ENCODE measurements around the gene ZNF628. TPM values are rescaled to one million over a fixed set of nuclear protein-coding genes. Genes with fewer than 3 reads are reported as not detected.
A peak's percentile ranks its signal among the peaks of the same experiment; 100 is the strongest.

The ZNF628 gene
- total and polyA plus RNA-seq, 2 of the 4 experiments (the other 2 are of a cell fraction): 0.18 to 1.9 TPM

- H4K91ac ChIP-seq (ENCODE audit: insufficient read depth, low read depth, low read length): peak within 1 kb of the TSS; percentile 71
- H2AFZ ChIP-seq (replicated peaks; ENCODE audit: low read length, poor library complexity): peak within 1 kb of the TSS; percentile 94
- H4K8ac ChIP-seq (ENCODE audit: low read depth in 2 of 2, low read length in 2 of 2): peak within 1 kb of the TSS; percentile 96 to 98
- ChIA-PET CTCF (interaction anchor here (1.0 kb wide), 2 partner anchors 15 to 42 kb away, joined by 3 to 6 read pairs; partner anchors contain the start of gene ZNF628), POLR2A (ENCODE audit: unreplicated experiment) (no interaction called here)
- peak within 1 kb of the TSS; percentile 80 for H3K14ac ChIP-seq (replicated peaks; ENCODE audit: low read depth, low read length)
- WGBS, 2 experiments (ENCODE audit: extremely low coverage in 2 of 2, insufficient read length in 1 of 2): 1% methylated on average over 33 of the region's 54 CpGs; no CpG with 5 or more reads in 1 of the 2 experiments
- BruUV-seq (replicated peaks): no TSS peak
- peaks cover 5 to 28% of the 10 kb centered on the region in 2 experiments; a peak in 3 of 4 replicates for H3K79me1 ChIP-seq (ENCODE audit: low read depth in 1 of 2, low read length in 2 of 2)
- H2AK5ac ChIP-seq (ENCODE audit: low read depth, low read length): peak within 1 kb of the TSS; percentile 62
- H3K27ac ChIP-seq (ENCODE audit: insufficient read depth, low read length): peak within 1 kb of the TSS; percentile 66
- H3K9me3 ChIP-seq (ENCODE audit: control insufficient read depth, insufficient read depth, low read length): no peaks in the 10 kb centered on the region
- in situ Hi-C loops (cut with MboI; ENCODE audit: low sequenced_read_pairs) (no loop called here), dilution Hi-C loops (cut with HindIII; ENCODE audit: low sequenced_read_pairs, unreplicated experiment) (no loop called here), intact Hi-C loops (cut with micrococcal nuclease) (loop anchor here (2.0 kb wide), 1 partner anchor 145 kb away; no protein-coding TSS in a partner anchor)
- H3K4me3 ChIP-seq (ENCODE audit: insufficient read depth, low read depth, low read length): peak within 1 kb of the TSS; percentile 65
- peak; percentile 95 for ATAC-seq (ENCODE audit: low read depth)
- no peaks in the 10 kb centered on the region for H3K27me3 ChIP-seq (ENCODE audit: control insufficient read depth, insufficient read depth, low read length)
- peaks cover 3% of the 10 kb centered on the region; the same call in 1 of the 2 replicates for H3K4me1 ChIP-seq (ENCODE audit: control insufficient read depth, insufficient read depth, low read length)
- H3K9ac ChIP-seq (ENCODE audit: low read depth, low read length): peak within 1 kb of the TSS; percentile 62
- peak within 1 kb of the TSS; percentile 99 for H2AK9ac ChIP-seq (replicated peaks; ENCODE audit: low read depth, low read length, poor library complexity)
- H2BK15ac ChIP-seq (ENCODE audit: low read depth, low read length): no peak within 1 kb of the TSS
- peaks cover 10% of the 10 kb centered on the region; the same call in 1 of the 2 replicates for H4K20me1 ChIP-seq (ENCODE audit: insufficient read depth, low read length)
- DNase-seq: peak; percentile 100
- no peak within 1 kb of the TSS for H2BK20ac ChIP-seq (ENCODE audit: low read depth, low read length)
- H3K4me2 ChIP-seq (ENCODE audit: low read depth, low read length): peak within 1 kb of the TSS; percentile 91
- no peaks in the 10 kb centered on the region for H3K36me3 ChIP-seq (ENCODE audit: control insufficient read depth, insufficient read depth, low read length)
- H2BK120ac ChIP-seq (ENCODE audit: low read depth, low read length): peak within 1 kb of the TSS; percentile 8; the same call in 1 of the 2 replicates
- 0 out of 2 replicates have a peak, but pooled peaks cover 4% of the 10 kb centered on the region for H3K9me1 ChIP-seq (ENCODE audit: insufficient read depth, low read length)
- H4K5ac ChIP-seq (ENCODE audit: low read depth, low read length): peak within 1 kb of the TSS; percentile 80
- peak within 1 kb of the TSS; percentile 46 for H3K23ac ChIP-seq (ENCODE audit: low read depth, low read length)
- H3K56ac ChIP-seq (ENCODE audit: extremely low read depth, insufficient read depth, low read length): peak within 1 kb of the TSS; percentile 64; the same call in 1 of the 2 replicates
- peak within 1 kb of the TSS; percentile 44 for H2BK5ac ChIP-seq (ENCODE audit: low read depth, low read length, poor library complexity, severe bottlenecking)
- H3K18ac ChIP-seq (ENCODE audit: low read depth, low read length): peak within 1 kb of the TSS; percentile 14
- H3K4ac ChIP-seq (ENCODE audit: low read depth, low read length): peak within 1 kb of the TSS; percentile 84
- TF ChIP-seq RCOR1 (IDR thresholded peaks at IDR 0.05; ENCODE audit: insufficient replicate concordance, low read length): peak; percentile 59
- TF ChIP-seq NFE2L2 (IDR thresholded peaks at IDR 0.05; ENCODE audit: low read depth, low read length): no peak
- TF ChIP-seq BHLHE40 (IDR thresholded peaks at IDR 0.05; ENCODE audit: low read depth, low read length): no peak
- TF ChIP-seq RAD21 (IDR thresholded peaks at IDR 0.05; ENCODE audit: low read length): no peak
- peak; percentile 97 for TF ChIP-seq USF2 (IDR thresholded peaks at IDR 0.05; ENCODE audit: low read depth, low read length)
- peak; percentile 49; the same call in 1 of the 2 replicates for TF ChIP-seq MAFK (IDR thresholded peaks at IDR 0.05; ENCODE audit: low read depth, low read length)
- TF ChIP-seq MXI1 (IDR thresholded peaks at IDR 0.05; ENCODE audit: borderline replicate concordance, low read depth, low read length): peak; percentile 90
- peak; percentile 88 for TF ChIP-seq MAZ (IDR thresholded peaks at IDR 0.05; ENCODE audit: borderline replicate concordance, low read depth, low read length)
- no peak for TF ChIP-seq CHD1 (IDR thresholded peaks at IDR 0.05; ENCODE audit: low read depth, low read length)
- TF ChIP-seq ELK1 (IDR thresholded peaks at IDR 0.05; ENCODE audit: borderline replicate concordance, low read depth, low read length): no peak
- TF ChIP-seq RFX5 (IDR thresholded peaks at IDR 0.05; ENCODE audit: low read depth, low read length): 0 out of 2 replicates have a peak, but pooled peaks have one; percentile 23
- peak; percentile 90 for TF ChIP-seq POLR2A (IDR thresholded peaks at IDR 0.05; ENCODE audit: low read depth, low read length)
- TF ChIP-seq FOS (IDR thresholded peaks at IDR 0.05; ENCODE audit: low read depth, low read length): peak; percentile 35; the same call in 1 of the 2 replicates
- TF ChIP-seq CTCF (conservative IDR thresholded peaks at IDR 0.05; ENCODE audit: low read depth, low read length): no peak
Observed at GRCh38 chr19:55461259-55461973, 15.0 kb upstream of the ZNF628 start, which contains the start of gene ISOC2. Gene ISOC2 (minus strand): TSS chr19:55461642. CDS start chr19:55456486, 5,156 bp downstream.
